ENCODE data around the gene PLCH2. TPM values are rescaled to one million over a fixed set of nuclear protein-coding genes. Genes with fewer than 3 reads are reported as not detected.

PLCH2 gene
- total and polyA plus RNA-seq, 10 of the 15 experiments (the other 5 are each of a cell fraction or from before 2014, with no cell fraction given) = 0.03 to 0.73 (median 0.24) TPM; not detected in 3

GRCh38 chr1:2502661-2503553 lies 26.8 kb downstream of the PLCH2 start (continued):
- no peak for TF ChIP-seq E4F1 (IDR thresholded peaks at IDR 0.05; ENCODE audit: borderline replicate concordance, partially characterized antibody)
- no peak for TF ChIP-seq E2F8 (IDR thresholded peaks at IDR 0.05; ENCODE audit: low read depth, partially characterized antibody)

GRCh38 chr1:2503554-2504224 lies 27.6 kb downstream of the PLCH2 start:
- Histone ChIP-seq H3K27me3 (replicated peaks in 1 of 2; ENCODE audit: control insufficient read depth in 2 of 2, insufficient read depth in 2 of 2, low read length in 1 of 2) (no peaks in the 10 kb centered on the region), H4K20me1 (ENCODE audit: control insufficient read depth, insufficient read depth) (no peaks in the 10 kb centered on the region; the same call in 1 of the 2 replicates), H3K36me3 (ENCODE audit: control insufficient read depth in 2 of 2, insufficient read depth in 2 of 2, low read length in 1 of 2) (peaks cover 0 to 8% of the 10 kb centered on the region in 2 experiments; a peak in 2 of 4 replicates), H3K4me2 (ENCODE audit: control insufficient read depth, insufficient read depth) (no peak overlapping the region), H3K9me3 (replicated peaks; ENCODE audit: control insufficient read depth, insufficient read depth, low read length) (no peaks in the 10 kb centered on the region), H2AFZ (ENCODE audit: control insufficient read depth, low read depth, low read length) (no peak overlapping the region), H3K27ac (ENCODE audit: control insufficient read depth, insufficient read depth) (no peak overlapping the region), H3K4me1 (ENCODE audit: control insufficient read depth, insufficient read depth, low read length) (no peaks in the 10 kb centered on the region), H3K4me3 (no peak overlapping the region), H3K79me2 (ENCODE audit: control insufficient read depth, insufficient read depth, low read length) (no peaks in the 10 kb centered on the region), H3K9ac (ENCODE audit: control insufficient read depth, insufficient read depth, low read length) (no peak overlapping the region)
- DNase-seq (ENCODE audit: low read depth, low spot score) (no peak), FAIRE-seq (no peak), ATAC-seq (no peak)
- BruUV-seq (replicated peaks) = no TSS peak
- CTCF ChIA-PET = no interaction called here
- POLR2A ChIA-PET = no interaction called here
- intact Hi-C loops (cut with micrococcal nuclease; ENCODE audit: unreplicated experiment) = no loop called here
- SMC1A ChIA-PET (ENCODE audit: uncharacterized antibody, unreplicated experiment) = no interaction called here
- 57% methylated on average over 27 of the region's 42 CpGs for WGBS (ENCODE audit: insufficient coverage, insufficient replicate concordance, low lambda C conversion rate, missing lambda C conversion rate)
- in situ Hi-C loops (cut with MboI) = no loop called here
- RAD21 ChIA-PET (ENCODE audit: unreplicated experiment) = no interaction called here
- no peak for TF ChIP-seq PKNOX1 (IDR thresholded peaks at IDR 0.05)
- no peak for TF ChIP-seq HSF1 (IDR thresholded peaks at IDR 0.05; ENCODE audit: low read depth, low read length)
- no peak for TF ChIP-seq USF2 (IDR thresholded peaks at IDR 0.05; ENCODE audit: borderline replicate concordance, low read depth, low read length)
- TF ChIP-seq NR2C2 (IDR thresholded peaks at IDR 0.05; ENCODE audit: borderline replicate concordance, control insufficient read depth, insufficient read length, low read depth) = no peak
- TF ChIP-seq NFIC (IDR thresholded peaks at IDR 0.05; ENCODE audit: low read depth, low read length) = no peak
- TF ChIP-seq NR2F1 (conservative IDR thresholded peaks at IDR 0.05) = no peak
- TF ChIP-seq JUNB (IDR thresholded peaks at IDR 0.05) = no peak

Data from GM12878 (cell line).